Neural cell (in vitro differentiated cells): ENCODE results near the gene KRT85. TPM values are rescaled to one million over a fixed set of nuclear protein-coding genes. Genes with fewer than 3 reads are reported as not detected.

Source experiments
- H2AFZ ChIP-seq: fragments of 200-600, 300-800 bp; sonication (generic), shearing (Covaris generic); 2 replicates; pipeline ENCODE4 v1.6.0; 2014; ENCODE audit warnings: low read depth, mild to moderate bottlenecking, antibody characterized with exemption, low read length, moderate library complexity
- H3F3A ChIP-seq: fragments of 200-600 bp; shearing (Covaris generic); 2 replicates; pipeline ENCODE4 v1.6.1; 2016; ENCODE audit warnings: mild to moderate bottlenecking, moderate library complexity, mixed read lengths, antibody characterized with exemption, low read length; ENCODE audit not compliant: insufficient read depth, poor library complexity, severe bottlenecking
- H3K27ac ChIP-seq: fragments of 200-600, 300-800 bp; sonication (generic), shearing (Covaris generic); 2 replicates; pipeline ENCODE4 v1.5.1; 2014; ENCODE audit warnings: mild to moderate bottlenecking, low read length, moderate library complexity
- H3K27me3 ChIP-seq: fragments of 300-800, 200-600 bp; sonication (generic), shearing (Covaris generic); 2 replicates; pipeline ENCODE4 v1.6.0; 2014; ENCODE audit warnings: mild to moderate bottlenecking, low read depth, low read length, moderate library complexity; ENCODE audit not compliant: insufficient read depth
- H3K36me3 ChIP-seq: fragments of 300-800, 200-600 bp; sonication (generic), shearing (Covaris generic); 2 replicates; pipeline ENCODE4 v1.5.1; 2014; ENCODE audit warnings: mild to moderate bottlenecking, antibody characterized with exemption, low read length, moderate library complexity; ENCODE audit not compliant: insufficient read depth
- H3K4me2 ChIP-seq: fragments of 300-800, 200-600 bp; sonication (generic), shearing (Covaris generic); 2 replicates; pipeline ENCODE4 v1.6.0; 2014; ENCODE audit warnings: mild to moderate bottlenecking, low read length
- H3K4me3 ChIP-seq: fragments of 300-800, 200-600 bp; sonication (generic), shearing (Covaris generic); 2 replicates; pipeline ENCODE4 v1.5.1; 2014; ENCODE audit warnings: mild to moderate bottlenecking, low read length, moderate library complexity
- H3K79me2 ChIP-seq: fragments of 200-600 bp; shearing (Covaris generic); replicated peaks from 2 replicates; pipeline ENCODE4 v1.6.0; 2014; ENCODE audit warnings: mild to moderate bottlenecking, low read length, moderate library complexity; ENCODE audit not compliant: insufficient read depth
- H3K9ac ChIP-seq: fragments of 300-800, 200-600 bp; sonication (generic), shearing (Covaris generic); 2 replicates; pipeline ENCODE4 v1.6.1; 2016; ENCODE audit warnings: mild to moderate bottlenecking, low read length, mixed read lengths
- H3K9me2 ChIP-seq: fragments of 200-600 bp; shearing (Covaris generic); 2 replicates; pipeline ENCODE4 v1.6.1; 2016; ENCODE audit warnings: mild to moderate bottlenecking, low read length, mixed read lengths; ENCODE audit not compliant: insufficient read depth
- H3K9me3 ChIP-seq: fragments of 200-600, 300-800 bp; sonication (generic), shearing (Covaris generic); 2 replicates; pipeline ENCODE4 v1.6.1; 2016; ENCODE audit warnings: mild to moderate bottlenecking, mixed run types, low read length, moderate library complexity, mixed read lengths
- H4K20me1 ChIP-seq: fragments of 200-600 bp; shearing (Covaris generic); 2 replicates; pipeline ENCODE4 v1.6.1; 2016; ENCODE audit warnings: mild to moderate bottlenecking, mixed run types; ENCODE audit not compliant: insufficient read depth
- EP300 ChIP-seq: fragments of 450-650 bp; conservative IDR thresholded peaks from 2 replicates; pipeline ENCODE4 v1.6.1; 2014; ENCODE audit warnings: antibody characterized with exemption, mild to moderate bottlenecking, moderate library complexity; ENCODE audit not compliant: poor library complexity, severe bottlenecking
- EZH2 ChIP-seq: fragments of 200-600, 300-800 bp; shearing (Covaris generic), sonication (generic); IDR thresholded peaks from 2 replicates; pipeline ENCODE4 v1.6.1; 2014; ENCODE audit warnings: antibody characterized with exemption, low read length, borderline replicate concordance, mild to moderate bottlenecking; ENCODE audit not compliant: insufficient read depth, poor library complexity, severe bottlenecking
- MXI1 ChIP-seq: fragments of 450-650 bp; conservative IDR thresholded peaks from 2 replicates; pipeline ENCODE4 v1.6.1; 2014; ENCODE audit warnings: antibody characterized with exemption, mild to moderate bottlenecking; ENCODE audit not compliant: poor library complexity, severe bottlenecking
- POLR2AphosphoS5 ChIP-seq: IDR thresholded peaks from 2 replicates; pipeline ENCODE4 v1.6.1; 2012
- RAD21 ChIP-seq: fragments of 450-650 bp; conservative IDR thresholded peaks from 2 replicates; pipeline ENCODE4 v1.6.1; 2014; ENCODE audit warnings: antibody characterized with exemption, mild to moderate bottlenecking, moderate library complexity
- SMC3 ChIP-seq: fragments of 450-650 bp; conservative IDR thresholded peaks from 2 replicates; pipeline ENCODE4 v1.6.1; 2014; ENCODE audit warnings: antibody characterized with exemption, mild to moderate bottlenecking, moderate library complexity; ENCODE audit not compliant: poor library complexity
- TAF1 ChIP-seq: IDR thresholded peaks from 2 replicates; pipeline ENCODE4 v1.6.1; 2012; ENCODE audit warnings: low read depth
- polyA plus RNA-seq: library from polyadenylated mRNA; depleted of rRNA; stranded (reverse); fragments of >200 nt; gene quantifications from 2 replicates; pipeline ENCODE4 v1.2.3, GENCODE V29; 2014
- TF ChIP-seq, protein P1 (sequence below): IDR thresholded peaks from 2 replicates; pipeline ENCODE4 v1.6.1; 2012; ENCODE audit warnings: borderline replicate concordance
- TF ChIP-seq, protein P2 (sequence below): fragments of 450-650 bp; IDR thresholded peaks from 2 replicates; pipeline ENCODE4 v1.5.1; 2014; ENCODE audit warnings: antibody characterized with exemption, mild to moderate bottlenecking, moderate library complexity; ENCODE audit not compliant: poor library complexity, severe bottlenecking

The KRT85 gene
- polyA plus RNA-seq, 1 donor from 2014 or later: not detected

DNA sequence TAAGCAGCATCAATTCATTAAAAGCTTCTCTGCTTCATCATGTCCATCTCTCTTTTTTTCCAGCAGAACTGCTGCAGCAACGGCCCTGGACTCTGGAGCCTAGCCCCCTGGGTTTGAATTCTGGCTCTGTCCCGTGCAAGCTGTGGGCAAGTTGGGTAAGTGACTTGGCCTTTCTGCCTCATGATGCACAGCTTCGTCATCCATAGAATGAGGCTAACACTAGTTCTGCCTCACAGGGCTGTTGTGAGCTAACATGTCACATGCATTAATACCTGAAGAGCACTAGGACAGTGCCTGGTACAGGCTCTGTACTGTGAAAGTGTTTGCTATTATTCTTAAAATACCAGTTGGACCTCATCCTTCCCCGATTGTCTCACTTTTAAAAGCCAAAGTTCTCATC is 34.6 kb upstream of the KRT85 start:
- no peak for TF ChIP-seq TAF1
- TF ChIP-seq RAD21: no peak
- TF ChIP-seq EP300: no peak
- no peak for TF ChIP-seq MXI1
- TF ChIP-seq, protein P1, sequence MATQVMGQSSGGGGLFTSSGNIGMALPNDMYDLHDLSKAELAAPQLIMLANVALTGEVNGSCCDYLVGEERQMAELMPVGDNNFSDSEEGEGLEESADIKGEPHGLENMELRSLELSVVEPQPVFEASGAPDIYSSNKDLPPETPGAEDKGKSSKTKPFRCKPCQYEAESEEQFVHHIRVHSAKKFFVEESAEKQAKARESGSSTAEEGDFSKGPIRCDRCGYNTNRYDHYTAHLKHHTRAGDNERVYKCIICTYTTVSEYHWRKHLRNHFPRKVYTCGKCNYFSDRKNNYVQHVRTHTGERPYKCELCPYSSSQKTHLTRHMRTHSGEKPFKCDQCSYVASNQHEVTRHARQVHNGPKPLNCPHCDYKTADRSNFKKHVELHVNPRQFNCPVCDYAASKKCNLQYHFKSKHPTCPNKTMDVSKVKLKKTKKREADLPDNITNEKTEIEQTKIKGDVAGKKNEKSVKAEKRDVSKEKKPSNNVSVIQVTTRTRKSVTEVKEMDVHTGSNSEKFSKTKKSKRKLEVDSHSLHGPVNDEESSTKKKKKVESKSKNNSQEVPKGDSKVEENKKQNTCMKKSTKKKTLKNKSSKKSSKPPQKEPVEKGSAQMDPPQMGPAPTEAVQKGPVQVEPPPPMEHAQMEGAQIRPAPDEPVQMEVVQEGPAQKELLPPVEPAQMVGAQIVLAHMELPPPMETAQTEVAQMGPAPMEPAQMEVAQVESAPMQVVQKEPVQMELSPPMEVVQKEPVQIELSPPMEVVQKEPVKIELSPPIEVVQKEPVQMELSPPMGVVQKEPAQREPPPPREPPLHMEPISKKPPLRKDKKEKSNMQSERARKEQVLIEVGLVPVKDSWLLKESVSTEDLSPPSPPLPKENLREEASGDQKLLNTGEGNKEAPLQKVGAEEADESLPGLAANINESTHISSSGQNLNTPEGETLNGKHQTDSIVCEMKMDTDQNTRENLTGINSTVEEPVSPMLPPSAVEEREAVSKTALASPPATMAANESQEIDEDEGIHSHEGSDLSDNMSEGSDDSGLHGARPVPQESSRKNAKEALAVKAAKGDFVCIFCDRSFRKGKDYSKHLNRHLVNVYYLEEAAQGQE: no peak
- TF ChIP-seq POLR2AphosphoS5: no peak
- no peak for TF ChIP-seq EZH2
- TF ChIP-seq, protein P2, sequence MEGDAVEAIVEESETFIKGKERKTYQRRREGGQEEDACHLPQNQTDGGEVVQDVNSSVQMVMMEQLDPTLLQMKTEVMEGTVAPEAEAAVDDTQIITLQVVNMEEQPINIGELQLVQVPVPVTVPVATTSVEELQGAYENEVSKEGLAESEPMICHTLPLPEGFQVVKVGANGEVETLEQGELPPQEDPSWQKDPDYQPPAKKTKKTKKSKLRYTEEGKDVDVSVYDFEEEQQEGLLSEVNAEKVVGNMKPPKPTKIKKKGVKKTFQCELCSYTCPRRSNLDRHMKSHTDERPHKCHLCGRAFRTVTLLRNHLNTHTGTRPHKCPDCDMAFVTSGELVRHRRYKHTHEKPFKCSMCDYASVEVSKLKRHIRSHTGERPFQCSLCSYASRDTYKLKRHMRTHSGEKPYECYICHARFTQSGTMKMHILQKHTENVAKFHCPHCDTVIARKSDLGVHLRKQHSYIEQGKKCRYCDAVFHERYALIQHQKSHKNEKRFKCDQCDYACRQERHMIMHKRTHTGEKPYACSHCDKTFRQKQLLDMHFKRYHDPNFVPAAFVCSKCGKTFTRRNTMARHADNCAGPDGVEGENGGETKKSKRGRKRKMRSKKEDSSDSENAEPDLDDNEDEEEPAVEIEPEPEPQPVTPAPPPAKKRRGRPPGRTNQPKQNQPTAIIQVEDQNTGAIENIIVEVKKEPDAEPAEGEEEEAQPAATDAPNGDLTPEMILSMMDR: no peak
- TF ChIP-seq SMC3: no peak
- Histone ChIP-seq H4K20me1 (no peaks in the 10 kb centered on the region), H3K4me2 (no peak overlapping the region), H2AFZ (no peak overlapping the region), H3K79me2 (no peaks in the 10 kb centered on the region), H3K4me3 (no peak overlapping the region), H3K36me3 (no peaks in the 10 kb centered on the region), H3K9me2 (no peaks in the 10 kb centered on the region), H3K9ac (no peak overlapping the region), H3K27me3 (no peaks in the 10 kb centered on the region), H3K27ac (no peak overlapping the region), H3K9me3 (no peaks in the 10 kb centered on the region), H3F3A (no peaks in the 10 kb centered on the region)

DNA sequence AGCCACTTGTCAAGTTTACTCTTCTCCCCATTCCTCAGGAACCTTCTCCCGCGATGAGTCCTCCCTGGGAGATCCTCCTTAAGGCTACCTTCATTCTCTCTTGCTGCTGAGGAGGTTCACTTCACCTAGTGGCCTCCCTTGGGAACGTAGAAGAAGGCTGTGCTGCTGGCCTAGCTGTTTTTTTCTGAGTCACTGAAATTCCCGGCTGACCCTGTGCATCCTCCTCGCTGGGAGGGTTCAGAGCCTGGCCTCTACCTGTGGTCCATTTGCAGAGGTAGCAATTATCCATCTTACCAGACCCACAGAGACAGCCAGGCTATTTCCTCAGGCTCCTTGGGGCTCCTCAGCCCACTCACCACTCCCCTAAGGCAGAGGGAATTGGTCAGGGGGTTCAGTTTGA is 34.2 kb upstream of the KRT85 start:
- H3K4me2 ChIP-seq: no peak overlapping the region
- no peaks in the 10 kb centered on the region for H3K27me3 ChIP-seq
- H3K9ac ChIP-seq: no peak overlapping the region
- no peak overlapping the region for H3K27ac ChIP-seq
- no peaks in the 10 kb centered on the region for H3K79me2 ChIP-seq
- no peak overlapping the region for H2AFZ ChIP-seq
- no peaks in the 10 kb centered on the region for H4K20me1 ChIP-seq
- no peaks in the 10 kb centered on the region for H3F3A ChIP-seq
- TF ChIP-seq, protein P1: no peak
- TF ChIP-seq SMC3: no peak
- TF ChIP-seq, protein P2: no peak
- no peak for TF ChIP-seq EP300
- TF ChIP-seq POLR2AphosphoS5: no peak
- TF ChIP-seq MXI1: no peak
- no peak for TF ChIP-seq TAF1
- no peak for TF ChIP-seq EZH2
- TF ChIP-seq RAD21: no peak
- no peaks in the 10 kb centered on the region for H3K36me3 ChIP-seq
- no peaks in the 10 kb centered on the region for H3K9me2 ChIP-seq
- H3K4me3 ChIP-seq: no peak overlapping the region
- no peaks in the 10 kb centered on the region for H3K9me3 ChIP-seq
